Vagina (tissue), 2 donors: Measurements from ENCODE around the gene RAB6A.

Experiments
- POLR2A ChIP-seq, 2 donors: fragments of 450-650 bp; IDR thresholded peaks; one replicate each; pipeline ENCODE4 v1.6.1; 2017; ENCODE audit warnings: antibody characterized with exemption in 2 of 2, mild to moderate bottlenecking in 2 of 2, moderate library complexity in 2 of 2
- POLR2AphosphoS5 ChIP-seq, 2 donors: sonication (generic); formaldehyde crosslinking; IDR thresholded peaks; one replicate each; pipeline ENCODE4 v1.9.0; 2017; ENCODE audit warnings: antibody characterized with exemption in 2 of 2, mild to moderate bottlenecking in 2 of 2, low read depth in 1 of 2; ENCODE audit not compliant: insufficient read depth in 1 of 2
- TF ChIP-seq, protein P1 (sequence below), 3 experiments: fragments of 450-650 bp in 2 of 3; fragments of 200-600 bp in 1 of 3; sonication (generic) in 1 of 3; IDR thresholded peaks; one replicate each; pipeline ENCODE4 v1.5.1; 2017 to 2019; ENCODE audit warnings: antibody characterized with exemption in 3 of 3, mild to moderate bottlenecking in 2 of 3, moderate library complexity in 2 of 3

DNA sequence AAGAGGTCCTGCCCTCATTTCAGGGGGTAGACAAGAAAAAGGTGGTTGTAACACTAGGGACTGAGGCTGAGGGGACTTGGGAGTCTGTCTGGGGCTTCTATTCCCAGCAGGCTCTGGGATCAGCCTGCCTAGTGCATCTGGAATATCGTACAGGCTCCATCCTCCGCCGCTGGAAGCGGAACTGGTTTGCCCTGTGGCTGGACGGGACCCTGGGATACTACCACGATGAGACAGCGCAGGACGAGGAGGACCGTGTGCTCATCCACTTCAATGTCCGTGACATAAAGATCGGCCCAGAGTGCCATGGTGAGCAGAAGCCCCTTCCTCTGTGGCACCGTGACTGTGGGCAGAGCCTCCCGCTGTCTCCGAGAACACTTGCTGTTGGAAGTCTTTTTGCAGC lies 110.5 kb downstream of the RAB6A start:
- TF ChIP-seq POLR2A (IDR thresholded peaks at IDR 0.05) (no peak), POLR2AphosphoS5 (IDR thresholded peaks at IDR 0.05; ENCODE audit: insufficient read depth in 1 of 2, low read depth in 1 of 2) (no peak)
- TF ChIP-seq, protein P1, sequence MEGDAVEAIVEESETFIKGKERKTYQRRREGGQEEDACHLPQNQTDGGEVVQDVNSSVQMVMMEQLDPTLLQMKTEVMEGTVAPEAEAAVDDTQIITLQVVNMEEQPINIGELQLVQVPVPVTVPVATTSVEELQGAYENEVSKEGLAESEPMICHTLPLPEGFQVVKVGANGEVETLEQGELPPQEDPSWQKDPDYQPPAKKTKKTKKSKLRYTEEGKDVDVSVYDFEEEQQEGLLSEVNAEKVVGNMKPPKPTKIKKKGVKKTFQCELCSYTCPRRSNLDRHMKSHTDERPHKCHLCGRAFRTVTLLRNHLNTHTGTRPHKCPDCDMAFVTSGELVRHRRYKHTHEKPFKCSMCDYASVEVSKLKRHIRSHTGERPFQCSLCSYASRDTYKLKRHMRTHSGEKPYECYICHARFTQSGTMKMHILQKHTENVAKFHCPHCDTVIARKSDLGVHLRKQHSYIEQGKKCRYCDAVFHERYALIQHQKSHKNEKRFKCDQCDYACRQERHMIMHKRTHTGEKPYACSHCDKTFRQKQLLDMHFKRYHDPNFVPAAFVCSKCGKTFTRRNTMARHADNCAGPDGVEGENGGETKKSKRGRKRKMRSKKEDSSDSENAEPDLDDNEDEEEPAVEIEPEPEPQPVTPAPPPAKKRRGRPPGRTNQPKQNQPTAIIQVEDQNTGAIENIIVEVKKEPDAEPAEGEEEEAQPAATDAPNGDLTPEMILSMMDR (IDR thresholded peaks at IDR 0.05): no peak
